DOHH2 (cell line): ENCODE measurements around the gene TRPM4.
"Not testable (repeated sequence)": the region's sequence is repeated elsewhere in the genome, so short reads cannot be mapped to it uniquely, and the experiment has no call there.

Experiments used
- H3F3A ChIP-seq: fragments of 200-600 bp; sonication (generic), shearing (Covaris generic); 2 replicates; pipeline ENCODE4 v1.6.0; 2016; ENCODE audit warnings: antibody characterized with exemption, mild to moderate bottlenecking; ENCODE audit not compliant: control insufficient read depth, insufficient read depth
- H3K27ac ChIP-seq: fragments of 200-600 bp; sonication (generic); 2 replicates; pipeline ENCODE4 v1.5.1; 2014; ENCODE audit warnings: low read depth, mild to moderate bottlenecking, low read length, moderate library complexity
- H3K27me3 ChIP-seq: fragments of 200-600 bp; sonication (generic); 2 replicates; pipeline ENCODE4 v1.6.1; 2014; ENCODE audit warnings: mild to moderate bottlenecking, low read length, mixed read lengths; ENCODE audit not compliant: control insufficient read depth
- H3K36me3 ChIP-seq: fragments of 200-600 bp; sonication (generic); 2 replicates; pipeline ENCODE4 v1.6.1; 2014; ENCODE audit warnings: mild to moderate bottlenecking, low read length, moderate library complexity, mixed read lengths; ENCODE audit not compliant: control insufficient read depth
- H3K4me1 ChIP-seq: fragments of 200-600 bp; sonication (generic); 2 replicates; pipeline ENCODE4 v1.6.1; 2014; ENCODE audit warnings: mild to moderate bottlenecking, low read length, mixed read lengths; ENCODE audit not compliant: control insufficient read depth
- H3K4me2 ChIP-seq: fragments of 200-600 bp; sonication (generic); 2 replicates; pipeline ENCODE4 v1.6.0; 2014; ENCODE audit warnings: mild to moderate bottlenecking, low read length, moderate library complexity
- H3K4me3 ChIP-seq: fragments of 200-600 bp; sonication (generic); 2 replicates; pipeline ENCODE4 v1.5.1; 2014; ENCODE audit warnings: mild to moderate bottlenecking, low read length, mixed read lengths
- H3K79me2 ChIP-seq: fragments of 200-600 bp; sonication (generic); 2 replicates; pipeline ENCODE4 v1.6.1; 2014; ENCODE audit warnings: mild to moderate bottlenecking, low read length, mixed read lengths; ENCODE audit not compliant: control insufficient read depth
- H3K9me2 ChIP-seq: fragments of 200-600 bp; sonication (generic); replicated peaks from 2 replicates; pipeline ENCODE4 v1.6.1; 2014; ENCODE audit warnings: mild to moderate bottlenecking, low read length, mixed read lengths; ENCODE audit not compliant: control insufficient read depth
- H3K9me3 ChIP-seq: fragments of 200-600 bp; sonication (generic); 2 replicates; pipeline ENCODE4 v1.6.1; 2014; ENCODE audit warnings: antibody characterized with exemption, low read length, mixed read lengths; ENCODE audit not compliant: control insufficient read depth, insufficient read depth
- H4K20me1 ChIP-seq: fragments of 200-600 bp; sonication (generic); 2 replicates; pipeline ENCODE4 v1.6.0; 2014; ENCODE audit warnings: low read depth, mild to moderate bottlenecking, antibody characterized with exemption, low read length, moderate library complexity; ENCODE audit not compliant: control insufficient read depth, insufficient read depth
- CTCF ChIP-seq: fragments of 200-600 bp; sonication (generic); IDR thresholded peaks from one replicate; pipeline ENCODE4 v1.5.1; 2014; ENCODE audit warnings: antibody characterized with exemption, mild to moderate bottlenecking, low read depth, low read length; ENCODE audit not compliant: poor library complexity, severe bottlenecking
- EZH2phosphoT487 ChIP-seq: fragments of 200-600 bp; sonication (generic); IDR thresholded peaks from 2 replicates; pipeline ENCODE4 v1.6.1; 2017; ENCODE audit warnings: borderline replicate concordance, mild to moderate bottlenecking, antibody characterized with exemption, low read length, moderate library complexity, mixed read lengths

TRPM4 gene

DNA sequence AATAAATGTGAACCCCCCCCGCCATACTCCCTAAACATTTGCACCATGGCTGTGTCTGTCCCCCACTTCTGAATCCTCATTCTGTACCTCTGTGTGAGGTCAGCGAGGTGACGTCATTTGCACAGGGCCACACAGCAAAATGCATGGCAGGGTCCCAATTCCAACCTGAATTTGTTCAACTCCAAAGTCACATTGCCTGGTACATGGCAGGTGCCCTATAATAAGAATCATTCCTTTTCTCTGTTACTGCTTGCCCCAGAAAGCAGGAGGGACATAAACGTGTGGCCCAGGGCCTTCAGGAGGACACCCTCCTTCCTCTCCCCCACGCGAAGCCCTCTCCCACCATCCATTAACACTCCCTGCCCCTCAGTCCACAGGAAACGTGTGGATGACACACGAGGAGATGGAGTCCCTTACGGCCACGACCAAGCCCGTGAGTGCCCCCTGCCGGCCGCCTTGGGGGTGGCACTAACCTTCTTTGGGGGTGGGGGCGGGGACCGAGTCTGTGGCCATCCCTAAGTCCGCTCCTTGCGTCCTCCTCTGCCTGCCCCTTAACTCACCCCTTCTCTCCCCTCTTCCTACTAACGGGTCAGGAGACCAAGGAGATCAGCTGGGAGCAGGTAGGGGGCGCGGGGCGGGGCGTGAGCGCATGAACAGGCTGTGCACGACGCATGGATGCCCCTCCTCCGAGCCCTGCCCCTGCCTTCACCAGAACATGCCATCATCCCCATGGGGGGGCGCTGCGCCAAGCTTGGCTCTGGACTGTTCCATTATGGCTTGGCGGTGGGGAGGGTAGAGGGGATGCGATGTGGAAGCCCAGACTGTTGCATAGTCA lies 11.8 kb upstream of the TRPM4 start:
- Histone ChIP-seq H3K79me2 (no peaks in the 10 kb centered on the region), H3K9me2 (no peaks in the 10 kb centered on the region), H3K4me1 (peaks cover 31% of the 10 kb centered on the region), H3K4me2 (peak overlapping the region; percentile 82), H3K9me3 (no peaks in the 10 kb centered on the region), H3K27me3 (no peaks in the 10 kb centered on the region), H3F3A (peaks cover 3% of the 10 kb centered on the region; the same call in 1 of the 2 replicates), H3K4me3 (peak overlapping the region; percentile 77), H3K27ac (no peak overlapping the region), H4K20me1 (no peaks in the 10 kb centered on the region), H3K36me3 (no peaks in the 10 kb centered on the region)
- no peak for TF ChIP-seq EZH2phosphoT487
- TF ChIP-seq CTCF, result peak; percentile 98

DNA sequence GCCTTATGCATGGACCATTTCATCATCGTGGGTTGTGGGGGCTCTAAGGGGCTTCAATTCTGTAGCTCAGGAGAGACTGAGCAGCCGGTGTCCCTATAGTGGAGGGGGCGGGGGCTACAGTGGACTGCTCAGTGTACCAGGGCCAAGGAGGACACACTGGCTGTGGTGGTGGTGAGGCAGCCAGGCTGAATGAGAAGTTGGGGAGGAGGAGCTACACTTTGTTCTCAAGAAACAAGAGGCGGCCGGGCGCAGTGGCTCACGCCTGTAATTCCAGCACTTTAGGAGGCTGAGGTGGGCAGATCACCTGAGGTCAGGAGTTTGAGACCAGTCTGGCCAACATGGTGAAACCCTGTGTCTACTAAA lies 11.2 kb upstream of the TRPM4 start:
- not testable (repeated sequence) for H3K36me3 ChIP-seq, H3K27me3 ChIP-seq, H3K9me2 ChIP-seq, H3K79me2 ChIP-seq, H3K9me3 ChIP-seq, H4K20me1 ChIP-seq, H3F3A ChIP-seq, H3K27ac ChIP-seq
- H3K4me3 ChIP-seq, result peak overlapping the region; percentile 77
- H3K4me1 ChIP-seq, result peaks cover 37% of the 10 kb centered on the region
- peak overlapping the region; percentile 82 for H3K4me2 ChIP-seq

DNA sequence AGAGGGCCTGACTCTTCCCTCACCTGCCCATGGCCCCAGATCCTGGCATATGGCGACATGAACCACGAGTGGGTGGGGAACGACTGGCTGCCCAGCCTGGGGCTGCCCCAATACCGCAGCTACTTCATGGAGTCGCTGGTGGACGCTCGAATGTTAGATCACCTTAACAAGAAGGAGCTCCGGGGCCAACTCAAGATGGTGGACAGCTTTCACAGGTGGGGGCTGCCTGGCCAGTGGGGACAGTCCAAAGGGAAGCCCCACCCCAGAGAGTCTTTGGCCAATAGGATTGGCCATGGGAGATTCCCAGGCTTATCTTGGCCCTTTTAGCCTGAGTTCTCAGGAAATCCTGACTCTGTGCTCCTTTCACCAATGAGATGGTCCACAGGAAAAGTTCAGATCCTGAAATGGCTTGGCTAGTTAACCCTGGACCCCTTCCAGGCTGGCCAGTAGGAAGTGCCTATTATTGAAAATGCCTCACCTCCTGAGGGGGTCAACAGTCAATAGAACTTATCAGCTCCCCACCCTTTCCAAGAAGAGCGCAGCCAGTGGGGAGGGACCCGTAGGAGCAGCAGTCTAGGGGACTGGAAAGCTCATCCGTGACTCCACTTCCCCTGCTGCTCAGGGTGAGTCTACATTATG lies 9.4 kb upstream of the TRPM4 start:
- H3K9me3 ChIP-seq, result no peaks in the 10 kb centered on the region
- no peak overlapping the region for H3K27ac ChIP-seq
- H3K4me2 ChIP-seq, result no peak overlapping the region
- no peaks in the 10 kb centered on the region for H3K79me2 ChIP-seq
- no peaks in the 10 kb centered on the region for H3K9me2 ChIP-seq
- H3K36me3 ChIP-seq, result no peaks in the 10 kb centered on the region
- peaks cover 11% of the 10 kb centered on the region for H3F3A ChIP-seq
- no peaks in the 10 kb centered on the region for H3K27me3 ChIP-seq
- H3K4me1 ChIP-seq, result peaks cover 37% of the 10 kb centered on the region
- H4K20me1 ChIP-seq, result no peaks in the 10 kb centered on the region
- TF ChIP-seq CTCF (no peak), EZH2phosphoT487 (no peak)
- no peak overlapping the region for H3K4me3 ChIP-seq
